ENCODE data around the gene LPP. TPM values are rescaled to one million over a fixed set of nuclear protein-coding genes. Genes with fewer than 3 reads are reported as not detected.

LPP gene
- total and polyA plus RNA-seq, 8 donors, result 8.0 to 885 (median 305) TPM

- no peak for DNase-seq
- Histone ChIP-seq H3K4me1 (no peaks in the 10 kb centered on the region), H3K27ac (no peak overlapping the region), H3K4me3 (no peak overlapping the region), H3K36me3 (no peaks in the 10 kb centered on the region), H3K9me3 (no peaks in the 10 kb centered on the region), H3K27me3 (no peaks in the 10 kb centered on the region)
- intact Hi-C loops (cut with DNase I; ENCODE audit: low total_unique reads), result no loop called here
- TF ChIP-seq POLR2A (IDR thresholded peaks at IDR 0.05), result no peak
- TF ChIP-seq POLR2AphosphoS5 (IDR thresholded peaks at IDR 0.05), result no peak
- 79 to 82% (median 80%) methylated on average over 15 of the region's 15 CpGs for WGBS, 5 donors
These were observed 46.8 kb upstream of the LPP start for GRCh38 chr3:188106887-188107830.

GRCh38 chr3:188108703-188109412, 45.1 kb upstream of the LPP start:
- intact Hi-C loops (cut with DNase I; ENCODE audit: low total_unique reads), result no loop called here
- no peaks in the 10 kb centered on the region for H3K27me3 ChIP-seq
- no peak overlapping the region for H3K27ac ChIP-seq
- no peaks in the 10 kb centered on the region for H3K36me3 ChIP-seq
- no peaks in the 10 kb centered on the region for H3K4me1 ChIP-seq
- TF ChIP-seq POLR2A (IDR thresholded peaks at IDR 0.05), result no peak
- no peak for TF ChIP-seq POLR2AphosphoS5 (IDR thresholded peaks at IDR 0.05)
- no peak for TF ChIP-seq CTCF (IDR thresholded peaks at IDR 0.05)
- no peak for TF ChIP-seq EP300 (IDR thresholded peaks at IDR 0.05)
- H3K9me3 ChIP-seq, result no peaks in the 10 kb centered on the region
- DNase-seq, result no peak
- WGBS, 5 donors, result 88 to 95% (median 93%) methylated on average over 4 of the region's 4 CpGs
- H3K4me3 ChIP-seq, result no peak overlapping the region

- no peak overlapping the region for H3K4me3 ChIP-seq
- no peaks in the 10 kb centered on the region for H3K27me3 ChIP-seq
- no peaks in the 10 kb centered on the region for H3K36me3 ChIP-seq
- 69 to 86% (median 77%) methylated on average over 2 of the region's 2 CpGs for WGBS, 5 donors
- H3K4me1 ChIP-seq, result no peaks in the 10 kb centered on the region
- TF ChIP-seq CTCF (IDR thresholded peaks at IDR 0.05) (no peak), EP300 (IDR thresholded peaks at IDR 0.05) (no peak)
- H3K27ac ChIP-seq, result no peak overlapping the region
- DNase-seq, result no peak
- intact Hi-C loops (cut with DNase I; ENCODE audit: low total_unique reads), result no loop called here
- H3K9me3 ChIP-seq, result no peaks in the 10 kb centered on the region
These were observed 42.9 kb upstream of the LPP start for GRCh38 chr3:188111002-188111584.

GRCh38 chr3:188113756-188114155, 40.2 kb upstream of the LPP start:
- Histone ChIP-seq H3K4me3 (no peak overlapping the region), H3K27me3 (no peaks in the 10 kb centered on the region), H3K9me3 (peaks cover 0 to 7% (median 2%) of the 10 kb centered on the region in 4 donors), H3K27ac (no peak overlapping the region), H3K36me3 (no peaks in the 10 kb centered on the region), H3K4me1 (no peaks in the 10 kb centered on the region)
- TF ChIP-seq EP300 (IDR thresholded peaks at IDR 0.05), result no peak
- no peak for TF ChIP-seq POLR2AphosphoS5 (IDR thresholded peaks at IDR 0.05)
- no peak for TF ChIP-seq CTCF (IDR thresholded peaks at IDR 0.05)
- no peak for TF ChIP-seq POLR2A (IDR thresholded peaks at IDR 0.05)
- intact Hi-C loops (cut with DNase I; ENCODE audit: low total_unique reads), result no loop called here
- no peak for DNase-seq

Measured in stomach (tissue), 9 donors.